ENCODE data around the gene CUZD1. TPM values are rescaled to one million over a fixed set of nuclear protein-coding genes. Genes with fewer than 3 reads are reported as not detected.
A peak's percentile ranks its signal among the peaks of the same experiment; 100 is the strongest.

The CUZD1 gene
- polyA plus RNA-seq = 1 to 10 TPM in 1 of 2 donors, under 1 TPM in 1; 0.32 to 1.3 TPM

- H3K4me3 ChIP-seq (ENCODE audit: low read depth in 1 of 2, low read length in 2 of 2) = no peak within 1 kb of the TSS
- H3K9me3 ChIP-seq (ENCODE audit: control insufficient read depth in 2 of 2, insufficient read depth in 1 of 2, low read depth in 1 of 2, low read length in 1 of 2) = no peaks in the 10 kb centered on the region
- peaks cover 0 to 5% of the 10 kb centered on the region in 2 donors for H3K36me3 ChIP-seq (ENCODE audit: control insufficient read depth in 2 of 2, insufficient read depth in 2 of 2, low read length in 1 of 2)
- WGBS, 2 donors = 74 to 88% methylated on average over 5 of the region's 5 CpGs
- no peak within 1 kb of the TSS for H3K27ac ChIP-seq (ENCODE audit: low read depth in 2 of 2, low read length in 1 of 2)
- no peaks in the 10 kb centered on the region for H3K27me3 ChIP-seq (ENCODE audit: control insufficient read depth in 1 of 2, insufficient read depth in 2 of 2, low read length in 2 of 2)
- no peaks in the 10 kb centered on the region for H3K4me1 ChIP-seq (ENCODE audit: control insufficient read depth in 2 of 2, insufficient read depth in 2 of 2, low read length in 1 of 2)
Observed at GRCh38 chr10:122845783-122846332, at the start of gene CUZD1. Gene CUZD1, minus strand, starts transcription at chr10:122845857. Its CDS starts 14 bp downstream, at chr10:122845843.

GRCh38 chr10:122894261-122894944, 48.7 kb upstream of the CUZD1 start:
- H3K4me3 ChIP-seq (ENCODE audit: low read depth in 1 of 2, low read length in 2 of 2) = no peak overlapping the region
- H3K4me1 ChIP-seq (ENCODE audit: control insufficient read depth in 2 of 2, insufficient read depth in 2 of 2, low read length in 1 of 2) = no peaks in the 10 kb centered on the region
- 86 to 92% methylated on average over 5 of the region's 5 CpGs for WGBS, 2 donors
- no peaks in the 10 kb centered on the region for H3K36me3 ChIP-seq (ENCODE audit: control insufficient read depth in 2 of 2, insufficient read depth in 2 of 2, low read length in 1 of 2)
- H3K9me3 ChIP-seq (ENCODE audit: control insufficient read depth in 2 of 2, insufficient read depth in 1 of 2, low read depth in 1 of 2, low read length in 1 of 2) = no peaks in the 10 kb centered on the region
- H3K27ac ChIP-seq (ENCODE audit: low read depth in 2 of 2, low read length in 1 of 2) = no peak overlapping the region
- no peaks in the 10 kb centered on the region for H3K27me3 ChIP-seq (ENCODE audit: control insufficient read depth in 1 of 2, insufficient read depth in 2 of 2, low read length in 2 of 2)

GRCh38 chr10:122884166-122884565, 38.5 kb upstream of the CUZD1 start:
- Histone ChIP-seq H3K36me3 (ENCODE audit: control insufficient read depth in 2 of 2, insufficient read depth in 2 of 2, low read length in 1 of 2) (no peaks in the 10 kb centered on the region), H3K27ac (ENCODE audit: low read depth in 2 of 2, low read length in 1 of 2) (no peak overlapping the region), H3K9me3 (ENCODE audit: control insufficient read depth in 2 of 2, insufficient read depth in 1 of 2, low read depth in 1 of 2, low read length in 1 of 2) (no peaks in the 10 kb centered on the region), H3K4me1 (ENCODE audit: control insufficient read depth in 2 of 2, insufficient read depth in 2 of 2, low read length in 1 of 2) (peaks cover 0 to 6% of the 10 kb centered on the region in 2 donors), H3K4me3 (ENCODE audit: low read depth in 1 of 2, low read length in 2 of 2) (no peak overlapping the region), H3K27me3 (ENCODE audit: control insufficient read depth in 1 of 2, insufficient read depth in 2 of 2, low read length in 2 of 2) (no peaks in the 10 kb centered on the region)
- WGBS, 2 donors = 93 to 95% methylated on average over 1 of the region's 1 CpG

- no peak overlapping the region for H3K4me3 ChIP-seq (ENCODE audit: low read depth in 1 of 2, low read length in 2 of 2)
- H3K27ac ChIP-seq (ENCODE audit: low read depth in 2 of 2, low read length in 1 of 2) = no peak overlapping the region
- no peaks in the 10 kb centered on the region for H3K9me3 ChIP-seq (ENCODE audit: control insufficient read depth in 2 of 2, insufficient read depth in 1 of 2, low read depth in 1 of 2, low read length in 1 of 2)
- H3K27me3 ChIP-seq (ENCODE audit: control insufficient read depth in 1 of 2, insufficient read depth in 2 of 2, low read length in 2 of 2) = no peaks in the 10 kb centered on the region
- H3K4me1 ChIP-seq (ENCODE audit: control insufficient read depth in 2 of 2, insufficient read depth in 2 of 2, low read length in 1 of 2) = peaks cover 0 to 6% of the 10 kb centered on the region in 2 donors
- H3K36me3 ChIP-seq (ENCODE audit: control insufficient read depth in 2 of 2, insufficient read depth in 2 of 2, low read length in 1 of 2) = no peaks in the 10 kb centered on the region
Observed at GRCh38 chr10:122882766-122883165, 37.1 kb upstream of the CUZD1 start.

- peak within 1 kb of the TSS; percentile 68 to 70 for H3K4me3 ChIP-seq (ENCODE audit: low read depth in 1 of 2, low read length in 2 of 2)
- no peaks in the 10 kb centered on the region for H3K36me3 ChIP-seq (ENCODE audit: control insufficient read depth in 2 of 2, insufficient read depth in 2 of 2, low read length in 1 of 2)
- no peaks in the 10 kb centered on the region for H3K27me3 ChIP-seq (ENCODE audit: control insufficient read depth in 1 of 2, insufficient read depth in 2 of 2, low read length in 2 of 2)
- 3 to 4% methylated on average over 91 to 95 of the region's 95 CpGs for WGBS, 2 donors
- H3K4me1 ChIP-seq (ENCODE audit: control insufficient read depth in 2 of 2, insufficient read depth in 2 of 2, low read length in 1 of 2) = peaks cover 0 to 6% of the 10 kb centered on the region in 2 donors
- peak within 1 kb of the TSS; percentile 53 to 61 for H3K27ac ChIP-seq (ENCODE audit: low read depth in 2 of 2, low read length in 1 of 2)
- H3K9me3 ChIP-seq (ENCODE audit: control insufficient read depth in 2 of 2, insufficient read depth in 1 of 2, low read depth in 1 of 2, low read length in 1 of 2) = no peaks in the 10 kb centered on the region
Observed at GRCh38 chr10:122879339-122880273, 33.9 kb upstream of the CUZD1 start, which contains the start of gene FAM24B. Gene FAM24B, minus strand, starts transcription at chr10:122879581. Its CDS starts 29,066 bp downstream, at chr10:122850515.

GRCh38 chr10:122878799-122879338, 33.2 kb upstream of the CUZD1 start:
- WGBS, 2 donors = 43 to 49% methylated on average over 14 of the region's 14 CpGs
- H3K27ac ChIP-seq (ENCODE audit: low read depth in 2 of 2, low read length in 1 of 2) = peak overlapping the region; percentile 8 to 57
- peak overlapping the region; percentile 68 to 70 for H3K4me3 ChIP-seq (ENCODE audit: low read depth in 1 of 2, low read length in 2 of 2)

GRCh38 chr10:122877264-122877663, 31.6 kb upstream of the CUZD1 start:
- 71 to 86% methylated on average over 1 of the region's 1 CpG for WGBS, 2 donors
- Histone ChIP-seq H3K27ac (ENCODE audit: low read depth in 2 of 2, low read length in 1 of 2) (no peak overlapping the region), H3K9me3 (ENCODE audit: control insufficient read depth in 2 of 2, insufficient read depth in 1 of 2, low read depth in 1 of 2, low read length in 1 of 2) (no peaks in the 10 kb centered on the region), H3K36me3 (ENCODE audit: control insufficient read depth in 2 of 2, insufficient read depth in 2 of 2, low read length in 1 of 2) (no peaks in the 10 kb centered on the region), H3K27me3 (ENCODE audit: control insufficient read depth in 1 of 2, insufficient read depth in 2 of 2, low read length in 2 of 2) (no peaks in the 10 kb centered on the region), H3K4me3 (ENCODE audit: low read depth in 1 of 2, low read length in 2 of 2) (no peak overlapping the region), H3K4me1 (ENCODE audit: control insufficient read depth in 2 of 2, insufficient read depth in 2 of 2, low read length in 1 of 2) (peaks cover 0 to 6% of the 10 kb centered on the region in 2 donors)

More at GRCh38 chr10:122878799-122879338, 33.2 kb upstream of the CUZD1 start:
- H3K9me3 ChIP-seq (ENCODE audit: control insufficient read depth in 2 of 2, insufficient read depth in 1 of 2, low read depth in 1 of 2, low read length in 1 of 2) = no peaks in the 10 kb centered on the region
- no peaks in the 10 kb centered on the region for H3K36me3 ChIP-seq (ENCODE audit: control insufficient read depth in 2 of 2, insufficient read depth in 2 of 2, low read length in 1 of 2)
- H3K27me3 ChIP-seq (ENCODE audit: control insufficient read depth in 1 of 2, insufficient read depth in 2 of 2, low read length in 2 of 2) = no peaks in the 10 kb centered on the region
- peaks cover 0 to 6% of the 10 kb centered on the region in 2 donors for H3K4me1 ChIP-seq (ENCODE audit: control insufficient read depth in 2 of 2, insufficient read depth in 2 of 2, low read length in 1 of 2)

- WGBS, 2 donors = 89 to 96% methylated on average over 1 of the region's 1 CpG
- Histone ChIP-seq H3K9me3 (ENCODE audit: control insufficient read depth in 2 of 2, insufficient read depth in 1 of 2, low read depth in 1 of 2, low read length in 1 of 2) (no peaks in the 10 kb centered on the region), H3K4me3 (ENCODE audit: low read depth in 1 of 2, low read length in 2 of 2) (no peak overlapping the region), H3K27ac (ENCODE audit: low read depth in 2 of 2, low read length in 1 of 2) (no peak overlapping the region), H3K36me3 (ENCODE audit: control insufficient read depth in 2 of 2, insufficient read depth in 2 of 2, low read length in 1 of 2) (no peaks in the 10 kb centered on the region), H3K4me1 (ENCODE audit: control insufficient read depth in 2 of 2, insufficient read depth in 2 of 2, low read length in 1 of 2) (peaks cover 0 to 6% of the 10 kb centered on the region in 2 donors), H3K27me3 (ENCODE audit: control insufficient read depth in 1 of 2, insufficient read depth in 2 of 2, low read length in 2 of 2) (no peaks in the 10 kb centered on the region)
Observed at GRCh38 chr10:122876467-122876855, 30.8 kb upstream of the CUZD1 start.

- no peaks in the 10 kb centered on the region for H3K36me3 ChIP-seq (ENCODE audit: control insufficient read depth in 2 of 2, insufficient read depth in 2 of 2, low read length in 1 of 2)
- no peaks in the 10 kb centered on the region for H3K27me3 ChIP-seq (ENCODE audit: control insufficient read depth in 1 of 2, insufficient read depth in 2 of 2, low read length in 2 of 2)
- WGBS, 2 donors = 42 to 46% methylated on average over 6 of the region's 6 CpGs
- no peaks in the 10 kb centered on the region for H3K9me3 ChIP-seq (ENCODE audit: control insufficient read depth in 2 of 2, insufficient read depth in 1 of 2, low read depth in 1 of 2, low read length in 1 of 2)
- H3K4me1 ChIP-seq (ENCODE audit: control insufficient read depth in 2 of 2, insufficient read depth in 2 of 2, low read length in 1 of 2) = peaks cover 0 to 6% of the 10 kb centered on the region in 2 donors
- no peak overlapping the region for H3K4me3 ChIP-seq (ENCODE audit: low read depth in 1 of 2, low read length in 2 of 2)
- no peak overlapping the region for H3K27ac ChIP-seq (ENCODE audit: low read depth in 2 of 2, low read length in 1 of 2)
Observed at GRCh38 chr10:122875843-122876466, 30.3 kb upstream of the CUZD1 start.

Measured in esophagus (tissue), 2 donors.